ENCODE results near the gene UQCRC2.
"Not testable (repeated sequence)": the region's sequence is repeated elsewhere in the genome, so short reads cannot be mapped to it uniquely, and the experiment has no call there.

UQCRC2 gene

GRCh38 chr16:22018559-22018958, 65.4 kb downstream of the UQCRC2 start:
- no peaks in the 10 kb centered on the region for H3K9me3 ChIP-seq (ENCODE audit: control insufficient read depth, low read length)
- H3K27me3 ChIP-seq (ENCODE audit: control insufficient read depth, insufficient read depth, low read length): no peaks in the 10 kb centered on the region
- H3K9ac ChIP-seq (ENCODE audit: low read length): no peak overlapping the region
- peaks cover 25% of the 10 kb centered on the region for H3K4me1 ChIP-seq (ENCODE audit: control insufficient read depth, insufficient read depth, low read length)
- H3K36me3 ChIP-seq (ENCODE audit: control insufficient read depth, insufficient read depth, low read length): no peaks in the 10 kb centered on the region
- H3K4me3 ChIP-seq (ENCODE audit: low read length): no peak overlapping the region

- Histone ChIP-seq H3K4me3 (ENCODE audit: low read length) (no peak overlapping the region), H3K9ac (ENCODE audit: low read length) (no peak overlapping the region), H3K36me3 (ENCODE audit: control insufficient read depth, insufficient read depth, low read length) (no peaks in the 10 kb centered on the region), H3K9me3 (ENCODE audit: control insufficient read depth, low read length) (no peaks in the 10 kb centered on the region), H3K27me3 (ENCODE audit: control insufficient read depth, insufficient read depth, low read length) (no peaks in the 10 kb centered on the region), H3K4me1 (ENCODE audit: control insufficient read depth, insufficient read depth, low read length) (peaks cover 18% of the 10 kb centered on the region)
Observed at GRCh38 chr16:22022151-22022550, 69.0 kb downstream of the UQCRC2 start.

GRCh38 chr16:22023505-22023904, 70.3 kb downstream of the UQCRC2 start:
- Histone ChIP-seq H3K4me1 (ENCODE audit: control insufficient read depth, insufficient read depth, low read length) (peaks cover 20% of the 10 kb centered on the region), H3K4me3 (ENCODE audit: low read length) (no peak overlapping the region), H3K27me3 (ENCODE audit: control insufficient read depth, insufficient read depth, low read length) (no peaks in the 10 kb centered on the region), H3K36me3 (ENCODE audit: control insufficient read depth, insufficient read depth, low read length) (no peaks in the 10 kb centered on the region), H3K9ac (ENCODE audit: low read length) (no peak overlapping the region), H3K9me3 (ENCODE audit: control insufficient read depth, low read length) (no peaks in the 10 kb centered on the region)

- H3K4me3 ChIP-seq (ENCODE audit: low read length); H3K27me3 ChIP-seq (ENCODE audit: control insufficient read depth, insufficient read depth, low read length); H3K36me3 ChIP-seq (ENCODE audit: control insufficient read depth, insufficient read depth, low read length); H3K9me3 ChIP-seq (ENCODE audit: control insufficient read depth, low read length); H3K9ac ChIP-seq (ENCODE audit: low read length): not testable (repeated sequence)
- H3K4me1 ChIP-seq (ENCODE audit: control insufficient read depth, insufficient read depth, low read length): peaks cover 23% of the 10 kb centered on the region
Observed at GRCh38 chr16:22024785-22025184, 71.6 kb downstream of the UQCRC2 start.

- H3K9me3 ChIP-seq (ENCODE audit: control insufficient read depth, low read length): no peaks in the 10 kb centered on the region
- no peak overlapping the region for H3K4me3 ChIP-seq (ENCODE audit: low read length)
- H3K27me3 ChIP-seq (ENCODE audit: control insufficient read depth, insufficient read depth, low read length): no peaks in the 10 kb centered on the region
- peaks cover 27% of the 10 kb centered on the region for H3K4me1 ChIP-seq (ENCODE audit: control insufficient read depth, insufficient read depth, low read length)
- H3K9ac ChIP-seq (ENCODE audit: low read length): no peak overlapping the region
- H3K36me3 ChIP-seq (ENCODE audit: control insufficient read depth, insufficient read depth, low read length): no peaks in the 10 kb centered on the region
Observed at GRCh38 chr16:22027633-22028032, 74.5 kb downstream of the UQCRC2 start.

- no peak overlapping the region for H3K4me3 ChIP-seq (ENCODE audit: low read length)
- H3K36me3 ChIP-seq (ENCODE audit: control insufficient read depth, insufficient read depth, low read length): no peaks in the 10 kb centered on the region
- H3K9ac ChIP-seq (ENCODE audit: low read length): no peak overlapping the region
- no peaks in the 10 kb centered on the region for H3K9me3 ChIP-seq (ENCODE audit: control insufficient read depth, low read length)
- H3K4me1 ChIP-seq (ENCODE audit: control insufficient read depth, insufficient read depth, low read length): peaks cover 27% of the 10 kb centered on the region
- H3K27me3 ChIP-seq (ENCODE audit: control insufficient read depth, insufficient read depth, low read length): no peaks in the 10 kb centered on the region
Observed at GRCh38 chr16:22029632-22030031, 76.5 kb downstream of the UQCRC2 start.

- Histone ChIP-seq H3K9ac (ENCODE audit: low read length) (no peak overlapping the region), H3K9me3 (ENCODE audit: control insufficient read depth, low read length) (no peaks in the 10 kb centered on the region), H3K27me3 (ENCODE audit: control insufficient read depth, insufficient read depth, low read length) (no peaks in the 10 kb centered on the region), H3K36me3 (ENCODE audit: control insufficient read depth, insufficient read depth, low read length) (no peaks in the 10 kb centered on the region), H3K4me3 (ENCODE audit: low read length) (no peak overlapping the region), H3K4me1 (ENCODE audit: control insufficient read depth, insufficient read depth, low read length) (peaks cover 27% of the 10 kb centered on the region)
Observed at GRCh38 chr16:22030087-22030812, 77.1 kb downstream of the UQCRC2 start.

GRCh38 chr16:22031483-22032083, 78.4 kb downstream of the UQCRC2 start:
- Histone ChIP-seq H3K9ac (ENCODE audit: low read length) (no peak overlapping the region), H3K4me1 (ENCODE audit: control insufficient read depth, insufficient read depth, low read length) (peaks cover 27% of the 10 kb centered on the region), H3K36me3 (ENCODE audit: control insufficient read depth, insufficient read depth, low read length) (no peaks in the 10 kb centered on the region), H3K4me3 (ENCODE audit: low read length) (no peak overlapping the region), H3K27me3 (ENCODE audit: control insufficient read depth, insufficient read depth, low read length) (no peaks in the 10 kb centered on the region), H3K9me3 (ENCODE audit: control insufficient read depth, low read length) (no peaks in the 10 kb centered on the region)
